Stimulated activated CD4-positive, alpha-beta T cell treated with anti-CD3 and anti-CD28 coated beads, Interleukin-2, amount 100 ng/mL, for 24 hours (primary cell): ENCODE data around the gene SLC22A17.
A peak's percentile ranks its signal among the peaks of the same experiment; 100 is the strongest.

Experiments
- DNase-seq, 2 donors: peaks; one replicate each; pipeline ENCODE4 v3.0.0-alpha.2; 2020

Gene SLC22A17

GRCh38 chr14:23380976-23381375 is 28.3 kb upstream of the SLC22A17 start:
- no peak for DNase-seq

GRCh38 chr14:23380197-23380914 is 27.7 kb upstream of the SLC22A17 start:
- DNase-seq = no peak

GRCh38 chr14:23379366-23380196 is 26.9 kb upstream of the SLC22A17 start:
- peak; percentile 72 to 74 for DNase-seq

GRCh38 chr14:23378612-23379220 is 26.0 kb upstream of the SLC22A17 start:
- no peak for DNase-seq

GRCh38 chr14:23377573-23378563 is 25.2 kb upstream of the SLC22A17 start:
- no peak for DNase-seq

- DNase-seq = no peak
Measured at GRCh38 chr14:23377198-23377550, 24.5 kb upstream of the SLC22A17 start.

- DNase-seq = no peak
Measured at GRCh38 chr14:23376482-23377197, 24.0 kb upstream of the SLC22A17 start, which contains the start of gene CMTM5. Gene CMTM5, plus strand, starts transcription at chr14:23377046. Its CDS starts 206 bp downstream, at chr14:23377252.

- no peak for DNase-seq
Measured at GRCh38 chr14:23375527-23376251, 23.0 kb upstream of the SLC22A17 start.

GRCh38 chr14:23373041-23373440 is 20.4 kb upstream of the SLC22A17 start:
- no peak for DNase-seq

GRCh38 chr14:23372509-23372908 is 19.8 kb upstream of the SLC22A17 start, which contains the start of gene IL25:
Gene IL25, plus strand, starts transcription at chr14:23372809.
- DNase-seq = no peak

- no peak for DNase-seq
Measured at GRCh38 chr14:23371865-23372264, 19.2 kb upstream of the SLC22A17 start.

- no peak for DNase-seq
Measured at GRCh38 chr14:23370221-23370620, 17.5 kb upstream of the SLC22A17 start.

- DNase-seq = no peak
Measured at GRCh38 chr14:23366426-23366921, 13.8 kb upstream of the SLC22A17 start.

- no peak for DNase-seq
Measured at GRCh38 chr14:23365732-23366425, 13.2 kb upstream of the SLC22A17 start.

- DNase-seq = no peak
Measured at GRCh38 chr14:23365036-23365731, 12.5 kb upstream of the SLC22A17 start, which contains the start of gene EFS. Gene EFS, minus strand, starts transcription at chr14:23365172. Its CDS starts 147 bp downstream, at chr14:23365025.

GRCh38 chr14:23364164-23365035 is 11.7 kb upstream of the SLC22A17 start:
- no peak for DNase-seq

GRCh38 chr14:23362200-23362599 is 9.5 kb upstream of the SLC22A17 start:
- no peak for DNase-seq

GRCh38 chr14:23361763-23362162 is 9.1 kb upstream of the SLC22A17 start:
- DNase-seq = no peak
